HG02571 (cell line): ENCODE measurements around the gene CDH4.

Experiments used
- ATAC-seq: cut with Tn5 transposase; IDR thresholded peaks from one replicate; pipeline ENCODE4 v1.9.1; 2021; ENCODE audit warnings: mild to moderate bottlenecking, moderate library complexity; ENCODE audit not compliant: unreplicated experiment

Gene CDH4

DNA sequence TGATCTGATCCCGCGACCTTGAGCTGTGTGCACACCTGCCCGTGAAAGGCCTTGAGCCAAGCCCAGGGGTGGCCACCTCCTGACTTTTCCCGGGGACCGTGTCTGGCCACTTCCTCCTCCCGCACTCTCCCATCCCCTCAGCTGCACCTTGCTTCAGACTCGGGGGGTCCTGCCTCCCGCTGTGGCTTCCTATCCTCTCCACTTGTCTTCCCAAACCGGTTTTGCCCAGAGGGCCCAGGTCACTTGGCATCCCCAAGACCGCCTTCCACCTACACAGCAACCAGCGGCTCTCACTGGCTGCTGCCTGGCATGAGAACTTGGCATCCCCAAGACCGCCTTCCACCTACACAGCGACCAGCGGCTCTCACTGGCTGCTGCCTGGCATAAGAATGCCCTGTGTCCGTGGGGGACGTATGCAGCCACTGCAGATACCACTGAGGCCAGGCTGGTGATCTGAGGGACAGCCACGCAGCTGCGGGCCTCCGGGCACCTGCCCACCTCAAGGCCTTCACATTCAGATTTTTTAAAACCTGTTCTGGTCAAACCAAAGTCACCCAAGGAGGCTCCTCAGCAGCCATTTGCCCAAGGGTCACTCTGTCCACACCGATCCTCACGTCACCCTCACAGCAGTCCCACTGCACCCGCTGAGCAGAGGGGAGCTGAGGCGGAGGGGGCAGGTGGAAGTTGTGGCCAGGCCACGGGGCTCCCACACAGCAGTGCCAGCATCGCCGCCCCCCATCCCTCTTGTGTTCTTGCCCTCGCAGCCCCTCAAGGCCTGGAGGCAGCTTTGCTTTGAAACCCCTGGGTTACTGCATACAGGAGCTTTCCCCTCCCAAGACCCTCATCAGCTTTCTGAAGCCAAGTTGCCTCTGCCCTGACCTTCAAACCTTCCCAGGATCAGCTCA lies 568.1 kb downstream of the CDH4 start:
- ATAC-seq, result no peak

DNA sequence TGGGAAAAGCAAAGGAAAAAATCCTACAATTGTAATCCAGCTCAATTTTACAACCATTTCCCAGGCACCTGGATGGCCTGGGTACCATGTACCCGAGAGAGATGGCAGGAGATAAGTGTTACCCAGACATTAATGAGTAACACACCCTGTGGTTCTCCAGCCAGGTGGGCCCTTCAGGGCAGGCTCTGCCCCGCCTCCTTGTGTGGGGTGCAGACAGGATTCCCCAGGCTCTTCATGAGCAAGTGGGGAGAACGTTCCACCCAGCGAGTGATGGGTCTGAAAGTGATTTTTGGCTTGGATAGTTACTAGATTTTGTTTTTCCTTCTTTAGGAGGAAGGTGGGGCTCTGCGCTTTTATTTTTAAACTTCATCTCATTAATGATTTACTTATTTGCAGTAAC lies 569.7 kb downstream of the CDH4 start:
- no peak for ATAC-seq

DNA sequence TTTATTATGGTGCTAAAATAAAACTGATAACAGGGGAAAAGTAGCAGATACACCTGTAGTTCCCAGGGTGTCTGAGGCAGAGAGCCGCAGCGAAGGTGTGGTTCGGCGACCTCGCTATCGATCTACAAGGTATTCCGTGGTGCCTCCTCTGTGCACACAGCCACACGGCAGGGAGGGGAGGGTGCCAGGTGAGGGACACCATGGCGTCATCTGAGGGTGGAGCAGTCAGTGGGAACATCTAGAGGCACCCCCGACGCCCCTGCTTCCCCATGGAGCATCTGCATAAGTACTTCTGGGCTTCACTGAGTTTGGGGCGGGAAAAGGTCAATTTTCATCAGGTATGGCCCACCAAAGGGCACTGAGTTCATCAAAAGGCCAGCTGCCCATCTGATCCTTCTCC lies 570.3 kb downstream of the CDH4 start:
- no peak for ATAC-seq

DNA sequence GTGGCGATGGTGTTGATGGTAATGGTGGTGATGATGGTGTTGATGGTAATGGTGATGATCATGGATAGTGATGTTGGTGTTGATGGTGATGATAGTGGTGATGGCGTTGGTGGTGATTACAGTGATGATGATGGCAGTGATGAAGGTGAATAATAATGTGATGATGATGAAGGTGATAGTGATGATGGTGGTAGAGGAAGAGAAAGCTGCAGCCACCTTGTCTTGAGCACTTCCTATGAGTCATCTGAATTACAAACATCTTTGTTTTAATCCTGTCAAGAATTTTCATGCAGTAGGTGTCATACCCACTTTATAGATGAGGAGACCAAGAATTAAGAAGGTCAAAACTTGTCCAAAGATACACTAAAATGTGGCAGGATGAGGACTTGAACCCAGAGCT lies 571.2 kb downstream of the CDH4 start:
- ATAC-seq, result no peak

DNA sequence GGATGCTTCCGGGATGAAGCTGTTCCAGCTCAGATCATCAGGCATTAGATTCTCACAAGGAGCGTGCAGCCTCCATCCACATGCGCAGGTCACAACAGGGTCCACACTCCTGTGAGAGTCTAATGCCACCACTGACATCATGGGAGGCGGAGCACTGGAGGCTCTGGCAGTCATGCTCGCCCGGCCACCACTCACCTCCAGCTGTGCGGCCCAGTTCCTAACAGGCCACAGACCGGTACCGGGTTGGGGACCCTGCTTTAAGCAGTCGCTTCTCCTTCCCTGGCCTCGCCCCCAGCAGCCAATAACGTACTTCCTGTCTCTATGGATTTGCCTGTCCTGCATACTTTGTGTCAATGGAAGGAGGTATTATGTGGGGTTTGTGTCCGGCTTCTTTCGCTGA lies 576.8 kb downstream of the CDH4 start:
- no peak for ATAC-seq

- ATAC-seq, result no peak
Measured at GRCh38 chr20:61829526-61829925, 577.5 kb downstream of the CDH4 start.

DNA sequence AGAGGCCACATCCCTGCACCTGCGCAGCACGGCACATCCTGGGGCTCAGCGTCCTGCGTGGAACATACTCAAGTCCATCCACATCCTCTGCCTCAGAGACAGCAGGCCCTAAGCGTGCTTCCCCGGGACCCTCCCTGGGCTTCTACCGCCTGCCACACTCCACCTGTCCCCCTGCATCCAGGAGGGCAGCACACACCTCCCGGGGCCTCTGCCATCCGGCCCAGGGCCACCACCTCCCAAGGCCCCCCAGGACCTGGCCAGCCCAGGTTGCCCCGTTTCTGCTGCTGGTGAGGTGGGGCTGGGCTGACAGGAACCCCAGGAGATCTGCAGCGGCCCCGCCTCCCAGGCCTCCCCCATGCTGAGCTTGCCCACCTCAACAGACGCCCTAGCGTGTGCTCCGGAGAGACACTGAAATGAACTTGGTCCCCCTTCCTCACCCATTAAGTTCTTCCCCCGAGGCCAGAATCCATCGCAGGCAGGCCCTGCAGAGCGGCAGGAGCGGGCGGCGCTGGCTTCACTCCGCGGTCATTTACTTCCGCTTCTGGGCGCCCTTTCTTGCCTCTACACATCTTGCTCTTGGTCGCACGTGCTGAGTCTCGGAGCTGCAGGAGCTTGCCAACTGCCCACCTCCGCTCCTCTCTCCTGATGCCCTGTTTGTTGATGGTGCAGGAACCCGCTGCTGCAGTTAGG lies 578.3 kb downstream of the CDH4 start:
- no peak for ATAC-seq

DNA sequence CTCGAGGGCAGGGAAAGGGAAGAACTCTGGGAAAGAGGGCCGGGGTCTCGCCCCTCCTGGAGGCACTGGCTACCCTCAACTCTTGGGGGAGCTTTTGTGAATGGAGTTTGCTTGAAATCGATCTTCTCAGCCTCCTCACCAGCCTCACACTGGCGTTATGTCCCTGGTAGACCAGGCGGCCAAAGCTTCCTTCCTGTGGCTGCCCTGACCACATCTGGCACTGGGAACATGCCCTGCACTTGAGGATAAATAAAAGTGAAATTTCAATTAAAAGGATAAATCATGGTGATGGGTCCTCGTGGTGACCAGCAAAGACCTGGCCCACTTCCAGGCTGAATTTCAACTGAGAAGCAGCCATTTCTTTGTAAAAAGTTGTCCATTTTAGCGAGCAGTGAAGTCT lies 578.9 kb downstream of the CDH4 start:
- ATAC-seq, result no peak

DNA sequence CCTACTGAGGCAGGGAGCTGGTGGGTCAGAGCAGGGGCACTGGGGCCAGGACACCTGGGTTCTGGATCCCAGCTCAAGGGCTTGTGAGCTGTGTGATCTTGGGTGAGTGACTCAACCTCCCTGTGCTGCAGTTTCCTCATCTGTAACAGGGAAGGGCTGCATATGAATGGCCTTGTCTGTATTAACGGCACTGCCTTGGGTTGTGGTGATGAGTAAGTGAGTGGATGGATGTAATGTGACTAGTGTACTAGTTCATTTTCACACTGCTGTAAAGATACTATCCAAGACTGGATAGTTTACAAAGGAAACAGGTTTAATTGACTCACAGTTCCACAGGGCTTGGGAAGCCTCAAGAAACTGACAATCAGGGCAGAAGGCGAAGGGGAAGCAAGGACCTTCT lies 580.1 kb downstream of the CDH4 start:
- no peak for ATAC-seq

DNA sequence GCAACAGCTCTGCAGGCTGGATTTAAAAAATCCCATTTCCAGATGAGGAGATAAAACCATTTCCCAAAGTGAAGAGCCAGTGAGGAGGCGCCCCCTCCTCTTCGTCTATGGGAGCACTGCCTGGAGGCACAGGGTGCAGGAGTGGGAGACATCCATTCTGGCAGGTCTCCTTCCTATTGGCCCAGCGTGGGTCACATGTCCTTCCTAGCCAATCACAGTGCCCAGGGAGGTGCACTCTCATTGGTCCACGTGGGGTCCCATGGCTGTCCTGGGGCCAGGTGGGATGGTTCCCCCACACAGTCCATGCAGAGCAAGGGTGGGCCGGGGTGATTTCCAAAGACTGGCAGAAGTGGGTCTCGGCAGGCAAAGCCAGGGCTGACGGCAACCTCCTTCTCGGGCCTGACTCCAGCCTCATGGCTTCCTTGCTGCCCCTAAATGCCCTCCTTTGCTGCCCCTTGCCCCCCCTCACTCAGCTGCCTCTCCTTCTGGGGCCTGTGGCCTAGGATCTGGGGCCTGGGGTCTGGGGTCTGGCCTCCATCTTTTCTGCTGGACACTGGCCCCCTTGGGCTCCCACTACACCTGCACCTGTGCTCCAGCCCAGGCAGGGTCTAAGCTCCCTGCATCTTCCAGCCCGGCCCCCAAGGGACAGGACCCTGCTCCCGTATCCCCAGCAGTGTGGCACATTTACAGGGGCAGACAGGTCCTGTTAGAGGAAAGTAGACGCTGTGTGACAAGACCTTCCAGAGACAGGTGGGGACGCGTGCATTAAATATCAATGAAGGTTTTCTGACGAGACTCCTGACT lies 581.9 kb downstream of the CDH4 start:
- ATAC-seq, result no peak

DNA sequence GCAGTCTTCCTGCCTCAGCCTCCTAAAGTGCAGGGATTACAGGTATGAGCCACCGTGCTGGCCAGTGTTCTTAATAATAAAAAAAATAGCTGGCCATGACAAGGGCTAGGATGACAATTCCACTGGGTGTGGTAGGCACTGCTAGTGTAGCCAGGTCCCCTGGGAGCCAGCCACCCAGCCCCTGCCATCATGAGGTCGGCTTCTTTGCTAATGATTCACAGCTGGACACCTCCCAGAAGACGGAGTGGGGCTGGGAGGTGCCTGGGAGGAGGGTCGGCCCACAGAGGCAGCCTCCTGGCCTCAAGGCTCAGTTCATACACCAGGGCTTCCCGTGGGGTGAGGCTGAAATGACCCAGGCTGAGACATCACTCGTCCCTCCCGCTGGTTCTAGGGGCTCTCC lies 583.2 kb downstream of the CDH4 start:
- ATAC-seq, result no peak

DNA sequence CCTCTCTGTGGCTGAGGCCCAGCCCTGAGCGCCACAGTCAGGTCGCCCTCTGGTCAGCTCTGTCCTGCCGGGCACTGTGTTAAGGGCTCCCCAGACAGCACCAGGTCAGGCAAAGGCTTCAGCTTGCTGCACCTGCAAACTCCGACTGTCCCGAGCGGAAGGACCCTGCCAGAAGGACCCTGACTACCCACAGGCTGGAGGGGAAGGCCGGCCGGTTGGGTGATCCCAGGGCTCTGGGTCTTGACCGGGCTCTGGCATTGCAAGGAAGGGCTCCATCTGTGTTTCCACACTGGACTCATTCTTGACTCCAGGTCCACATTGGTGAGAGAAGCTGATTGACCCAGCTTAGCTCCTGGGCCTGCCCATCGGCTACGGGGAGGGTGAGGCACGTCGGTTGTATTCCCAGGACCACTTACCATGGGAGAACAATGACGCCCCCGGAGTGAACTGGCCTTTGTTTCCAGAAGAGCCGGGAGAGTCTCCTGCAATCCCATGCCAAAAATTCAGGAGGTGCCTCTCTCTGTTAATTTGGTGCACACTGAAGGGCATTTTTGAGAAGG lies 583.8 kb downstream of the CDH4 start:
- no peak for ATAC-seq

DNA sequence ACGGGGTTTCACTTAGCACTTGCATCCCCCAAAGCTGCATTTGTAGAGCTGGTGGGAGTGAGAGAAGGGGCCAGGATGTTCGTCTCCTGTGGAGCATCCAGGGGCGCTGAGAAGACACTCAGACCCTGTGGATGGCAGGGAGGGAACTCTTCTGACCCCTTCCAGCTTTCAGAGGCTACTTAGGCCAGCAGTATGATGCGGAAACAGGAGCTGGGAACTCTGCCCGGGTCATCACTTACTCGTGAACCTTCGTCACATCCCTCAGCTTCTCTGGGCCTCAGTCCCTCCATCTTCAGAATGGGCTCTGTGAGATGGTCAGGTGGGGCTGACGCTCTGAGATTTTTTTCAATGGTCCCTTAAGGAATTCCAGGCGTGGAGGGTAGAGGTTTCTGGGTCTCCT lies 585.1 kb downstream of the CDH4 start:
- ATAC-seq, result no peak

DNA sequence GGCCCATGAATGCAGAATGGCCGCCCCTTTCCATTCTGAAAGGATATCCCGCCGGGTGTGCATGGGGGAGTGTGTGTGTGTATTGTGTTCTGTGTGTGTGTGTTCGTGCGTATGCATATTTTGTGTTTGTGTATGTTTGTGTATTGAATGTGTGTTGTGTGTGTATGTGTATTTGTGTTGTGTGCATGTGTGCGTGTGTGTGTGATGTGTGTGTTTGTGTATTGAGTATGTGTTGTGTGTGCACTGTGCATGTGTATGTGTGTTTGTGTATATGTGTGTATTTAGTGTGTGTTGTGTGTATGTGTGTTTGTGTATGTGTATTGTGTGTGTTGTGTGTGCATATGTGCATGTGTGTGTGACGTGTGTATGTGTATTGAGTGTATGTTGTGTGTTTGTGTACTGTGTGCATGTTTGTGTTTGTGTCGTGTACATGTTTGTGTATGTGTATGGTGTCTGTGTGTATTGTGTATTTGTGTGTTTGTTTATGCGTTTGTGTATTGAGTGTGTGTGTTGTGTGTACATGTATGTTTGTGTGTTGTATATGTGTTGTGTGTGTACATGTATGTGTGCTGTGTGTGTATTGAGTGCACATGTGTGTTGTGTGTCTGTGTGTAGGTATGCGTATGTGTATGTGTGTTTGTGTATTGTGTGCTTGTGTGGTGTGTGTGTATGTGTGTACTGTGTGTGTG lies 587.3 kb downstream of the CDH4 start:
- ATAC-seq, result no peak

DNA sequence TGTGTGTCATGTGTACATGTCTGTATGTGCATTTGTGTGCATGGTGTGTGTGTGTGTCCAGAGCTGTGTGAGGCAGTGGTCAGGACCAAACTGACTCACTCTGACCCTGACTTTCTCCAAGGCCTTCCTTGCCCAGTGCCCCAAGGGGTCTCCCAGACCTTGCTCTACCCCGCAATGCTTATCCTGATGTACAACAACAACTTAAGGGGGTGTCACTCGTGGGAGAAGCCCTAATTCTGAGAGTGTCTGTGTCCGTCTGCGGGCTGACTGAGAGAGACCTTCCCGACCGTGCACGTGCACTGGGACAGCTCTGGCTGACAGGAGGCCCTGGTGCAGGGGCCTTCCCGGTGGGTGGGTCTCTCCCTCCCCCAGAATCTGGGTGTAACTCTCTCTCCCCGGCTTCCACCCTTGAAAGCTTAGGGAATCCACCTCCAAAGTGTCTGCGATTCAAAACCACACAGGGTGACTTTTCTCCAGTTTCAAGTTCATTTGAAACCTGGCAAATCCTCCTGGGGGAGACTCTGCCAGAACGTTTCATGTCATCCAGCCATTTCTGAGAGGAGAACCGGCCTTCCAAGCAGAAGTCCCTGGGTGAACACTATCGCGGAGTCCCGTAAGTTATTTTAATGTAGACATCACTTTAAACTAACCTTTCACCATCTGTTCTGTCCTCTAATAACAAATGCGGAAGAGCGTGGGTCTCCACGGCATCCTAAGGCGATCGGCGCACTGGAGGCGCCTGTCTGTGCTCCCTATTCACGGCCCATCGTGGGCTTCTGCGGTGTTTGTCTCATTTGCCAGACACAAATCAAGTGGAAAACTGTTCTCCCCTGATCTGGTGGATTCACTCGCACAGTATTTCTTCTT lies 588.1 kb downstream of the CDH4 start:
- ATAC-seq, result no peak

GRCh38 chr20:61840779-61841455 lies 588.9 kb downstream of the CDH4 start:
- no peak for ATAC-seq

- ATAC-seq, result no peak
Measured at GRCh38 chr20:61841551-61841950, 589.5 kb downstream of the CDH4 start.

GRCh38 chr20:61841966-61842365 lies 589.9 kb downstream of the CDH4 start:
- ATAC-seq, result no peak

DNA sequence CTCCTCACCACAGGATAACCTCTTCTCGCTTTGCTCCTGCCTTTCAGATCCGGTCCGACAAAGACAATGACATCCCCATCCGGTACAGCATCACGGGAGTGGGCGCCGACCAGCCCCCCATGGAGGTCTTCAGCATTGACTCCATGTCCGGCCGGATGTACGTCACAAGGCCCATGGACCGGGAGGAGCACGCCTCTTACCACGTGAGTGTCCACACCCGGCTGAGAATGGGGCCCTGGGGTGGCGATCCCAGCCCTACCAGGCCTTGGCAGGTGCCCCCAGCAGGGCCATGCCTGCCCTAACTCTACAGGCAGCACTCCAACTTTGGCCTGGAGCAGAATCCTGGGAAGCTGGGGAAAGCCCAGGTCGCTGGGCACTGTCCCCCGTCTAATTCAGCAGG lies 592.6 kb downstream of the CDH4 start:
- no peak for ATAC-seq
